GM13976 (cell line): ENCODE measurements around the gene GRID1.

ENCODE experiments used
- DNase-seq: peaks from one replicate; pipeline ENCODE4 v3.0.0; 2012; ENCODE audit warnings: low spot score
- CTCF ChIP-seq: IDR thresholded peaks from 2 replicates; pipeline ENCODE4 v1.5.1; 2012; ENCODE audit warnings: borderline replicate concordance, mild to moderate bottlenecking; ENCODE audit not compliant: insufficient read depth; ENCODE audit errors: extremely low read depth, missing control alignments, control extremely low read depth
- in situ Hi-C: fragments of 300-500 bp; cut with MboI; formaldehyde crosslinking; loops from one replicate; pipeline ENCODE4 v1.12.0; 2022; ENCODE audit warnings: low sequenced_read_pairs, mixed read lengths, inconsistent platforms; ENCODE audit not compliant: unreplicated experiment

GRID1 gene

GRCh38 chr10:86387178-86387794 lies 20.7 kb upstream of the GRID1 start:
- no peak for TF ChIP-seq CTCF
- in situ Hi-C loops, result no loop called here
- DNase-seq, result no peak

GRCh38 chr10:86385806-86386205 lies 19.2 kb upstream of the GRID1 start:
- in situ Hi-C loops, result no loop called here
- no peak for TF ChIP-seq CTCF

GRCh38 chr10:86377797-86378146 lies 11.2 kb upstream of the GRID1 start:
- in situ Hi-C loops, result no loop called here
- TF ChIP-seq CTCF, result no peak
- no peak for DNase-seq

More at GRCh38 chr10:86385806-86386205, 19.2 kb upstream of the GRID1 start:
- DNase-seq, result no peak

- peak; percentile 99 for TF ChIP-seq CTCF
- in situ Hi-C loops, result no loop called here
- DNase-seq, result peak; percentile 91
Measured at GRCh38 chr10:86376852-86377796, 10.5 kb upstream of the GRID1 start.

- DNase-seq, result no peak
- in situ Hi-C loops, result no loop called here
- TF ChIP-seq CTCF, result no peak
Measured at GRCh38 chr10:86376403-86376802, 9.8 kb upstream of the GRID1 start.

- no peak for DNase-seq
- no peak for TF ChIP-seq CTCF
- in situ Hi-C loops, result no loop called here
Measured at GRCh38 chr10:86375204-86375603, 8.6 kb upstream of the GRID1 start.
